GM12891 (cell line): ENCODE results near the gene TULP4.

ENCODE experiments used
- PAX5 ChIP-seq: IDR thresholded peaks from 2 replicates; pipeline ENCODE4 v1.6.1; 2011; ENCODE audit warnings: low read length, moderate library complexity, mild to moderate bottlenecking; ENCODE audit not compliant: insufficient read depth, severe bottlenecking
- POLR2A ChIP-seq: IDR thresholded peaks from 2 replicates; pipeline ENCODE4 v1.6.1; 2011; ENCODE audit warnings: low read depth, low read length, control low read depth
- POLR2AphosphoS5 ChIP-seq: IDR thresholded peaks from 2 replicates; pipeline ENCODE4 v1.6.1; 2011; ENCODE audit warnings: low read depth, low read length, control low read depth
- POU2F2 ChIP-seq: IDR thresholded peaks from 2 replicates; pipeline ENCODE4 v1.6.1; 2011; ENCODE audit warnings: low read depth, mild to moderate bottlenecking, control low read depth, low read length, moderate library complexity
- SPI1 ChIP-seq: IDR thresholded peaks from 2 replicates; pipeline ENCODE4 v1.6.1; 2011; ENCODE audit warnings: low read depth, low read length, control low read depth
- TAF1 ChIP-seq: IDR thresholded peaks from 2 replicates; pipeline ENCODE4 v1.6.1; 2011; ENCODE audit warnings: low read depth, low read length, control low read depth

GRCh38 chr6:158269657-158270056 is 42.6 kb upstream of the TULP4 start:
- TF ChIP-seq POLR2A (no peak), POLR2AphosphoS5 (no peak), POU2F2 (no peak), SPI1 (no peak), TAF1 (no peak), PAX5 (no peak)
